ENCODE results near the gene HCK. TPM values are rescaled to one million over a fixed set of nuclear protein-coding genes. Genes with fewer than 3 reads are reported as not detected.

HCK gene
- polyA plus RNA-seq, 2 of the 4 experiments (the other 2 are of a cell fraction), result 0.06 TPM; not detected in 1

DNA sequence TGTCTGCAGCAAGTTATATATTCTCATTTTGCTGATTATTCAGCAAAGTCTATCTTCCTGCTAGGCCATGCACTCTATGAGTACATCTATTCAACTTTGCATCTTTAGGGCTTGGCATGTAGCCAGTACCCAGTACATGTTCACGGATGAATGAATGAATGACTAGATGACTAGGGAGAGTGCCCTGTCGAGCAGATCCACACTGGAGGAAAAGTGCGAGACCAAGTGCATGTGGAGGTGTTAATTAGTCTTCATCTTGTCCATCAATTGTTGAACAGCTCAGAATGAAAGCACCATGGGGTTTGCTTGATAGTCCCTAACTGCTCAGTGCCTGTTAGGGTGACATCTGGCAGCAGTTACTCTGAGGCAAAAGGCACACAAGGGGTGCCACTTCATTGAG, 87.9 kb downstream of the HCK start (continued):
- no peak for TF ChIP-seq JUNB (IDR thresholded peaks at IDR 0.05)
- TF ChIP-seq HEYL (CRISPR knock-in tag; IDR thresholded peaks at IDR 0.05), result no peak
- TF ChIP-seq, protein P1, sequence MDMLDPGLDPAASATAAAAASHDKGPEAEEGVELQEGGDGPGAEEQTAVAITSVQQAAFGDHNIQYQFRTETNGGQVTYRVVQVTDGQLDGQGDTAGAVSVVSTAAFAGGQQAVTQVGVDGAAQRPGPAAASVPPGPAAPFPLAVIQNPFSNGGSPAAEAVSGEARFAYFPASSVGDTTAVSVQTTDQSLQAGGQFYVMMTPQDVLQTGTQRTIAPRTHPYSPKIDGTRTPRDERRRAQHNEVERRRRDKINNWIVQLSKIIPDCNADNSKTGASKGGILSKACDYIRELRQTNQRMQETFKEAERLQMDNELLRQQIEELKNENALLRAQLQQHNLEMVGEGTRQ (IDR thresholded peaks at IDR 0.05), result no peak
- no peak for TF ChIP-seq CEBPB (IDR thresholded peaks at IDR 0.05)
- no peak for TF ChIP-seq KDM1A (IDR thresholded peaks at IDR 0.05; ENCODE audit: low read depth)

DNA sequence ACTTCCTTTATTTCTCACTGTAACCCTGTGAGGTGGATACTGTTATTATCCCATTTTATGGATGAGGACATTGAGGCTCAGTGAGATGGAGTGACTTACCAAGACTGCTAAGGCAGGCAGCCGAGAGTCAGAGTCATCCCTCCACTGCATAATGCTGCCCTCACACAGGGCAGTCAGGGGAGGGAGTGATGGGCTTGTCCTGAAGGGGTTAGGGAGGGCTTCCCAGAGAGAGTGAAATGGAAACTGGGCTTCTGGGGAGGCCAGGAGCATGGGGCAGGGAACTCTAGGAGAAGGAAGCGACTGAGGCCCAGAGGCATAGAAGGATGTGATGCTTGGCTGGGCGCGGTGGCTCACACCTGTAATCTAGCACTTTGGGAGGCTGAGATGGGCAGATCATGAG, 88.6 kb downstream of the HCK start:
- TF ChIP-seq NR3C1 (IDR thresholded peaks at IDR 0.05) (no peak), CBX8 (IDR thresholded peaks at IDR 0.05) (no peak), NPAS2 (CRISPR knock-in tag; IDR thresholded peaks at IDR 0.05; ENCODE audit: borderline replicate concordance) (no peak), MAZ (IDR thresholded peaks at IDR 0.05; ENCODE audit: borderline replicate concordance, low read depth, low read length) (no peak), EP300 (IDR thresholded peaks at IDR 0.05) (no peak), POLR2A (IDR thresholded peaks at IDR 0.05; ENCODE audit: low read length) (no peak), ZSCAN20 (CRISPR knock-in tag; IDR thresholded peaks at IDR 0.05) (no peak), RARB (CRISPR knock-in tag; IDR thresholded peaks at IDR 0.05) (no peak), CEBPB (IDR thresholded peaks at IDR 0.05) (no peak), CBX2 (IDR thresholded peaks at IDR 0.05; ENCODE audit: borderline replicate concordance, low read depth) (no peak), RAD21 (conservative IDR thresholded peaks at IDR 0.05 in 1 of 2, IDR thresholded peaks at IDR 0.05 in 1 of 2) (no peak), HOXA7 (CRISPR knock-in tag; IDR thresholded peaks at IDR 0.05) (no peak), HOXB13 (CRISPR knock-in tag; IDR thresholded peaks at IDR 0.05; ENCODE audit: low read depth) (no peak), TP53 (CRISPR knock-in tag; IDR thresholded peaks at IDR 0.05) (no peak)
- TF ChIP-seq, protein P2, sequence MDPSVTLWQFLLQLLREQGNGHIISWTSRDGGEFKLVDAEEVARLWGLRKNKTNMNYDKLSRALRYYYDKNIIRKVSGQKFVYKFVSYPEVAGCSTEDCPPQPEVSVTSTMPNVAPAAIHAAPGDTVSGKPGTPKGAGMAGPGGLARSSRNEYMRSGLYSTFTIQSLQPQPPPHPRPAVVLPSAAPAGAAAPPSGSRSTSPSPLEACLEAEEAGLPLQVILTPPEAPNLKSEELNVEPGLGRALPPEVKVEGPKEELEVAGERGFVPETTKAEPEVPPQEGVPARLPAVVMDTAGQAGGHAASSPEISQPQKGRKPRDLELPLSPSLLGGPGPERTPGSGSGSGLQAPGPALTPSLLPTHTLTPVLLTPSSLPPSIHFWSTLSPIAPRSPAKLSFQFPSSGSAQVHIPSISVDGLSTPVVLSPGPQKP (IDR thresholded peaks at IDR 0.05; ENCODE audit: low read depth, low read length), result no peak
- TF ChIP-seq, protein P3, sequence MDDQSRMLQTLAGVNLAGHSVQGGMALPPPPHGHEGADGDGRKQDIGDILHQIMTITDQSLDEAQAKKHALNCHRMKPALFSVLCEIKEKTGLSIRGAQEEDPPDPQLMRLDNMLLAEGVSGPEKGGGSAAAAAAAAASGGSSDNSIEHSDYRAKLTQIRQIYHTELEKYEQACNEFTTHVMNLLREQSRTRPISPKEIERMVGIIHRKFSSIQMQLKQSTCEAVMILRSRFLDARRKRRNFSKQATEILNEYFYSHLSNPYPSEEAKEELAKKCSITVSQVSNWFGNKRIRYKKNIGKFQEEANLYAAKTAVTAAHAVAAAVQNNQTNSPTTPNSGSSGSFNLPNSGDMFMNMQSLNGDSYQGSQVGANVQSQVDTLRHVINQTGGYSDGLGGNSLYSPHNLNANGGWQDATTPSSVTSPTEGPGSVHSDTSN (IDR thresholded peaks at IDR 0.05), result no peak
- TF ChIP-seq, protein P4, sequence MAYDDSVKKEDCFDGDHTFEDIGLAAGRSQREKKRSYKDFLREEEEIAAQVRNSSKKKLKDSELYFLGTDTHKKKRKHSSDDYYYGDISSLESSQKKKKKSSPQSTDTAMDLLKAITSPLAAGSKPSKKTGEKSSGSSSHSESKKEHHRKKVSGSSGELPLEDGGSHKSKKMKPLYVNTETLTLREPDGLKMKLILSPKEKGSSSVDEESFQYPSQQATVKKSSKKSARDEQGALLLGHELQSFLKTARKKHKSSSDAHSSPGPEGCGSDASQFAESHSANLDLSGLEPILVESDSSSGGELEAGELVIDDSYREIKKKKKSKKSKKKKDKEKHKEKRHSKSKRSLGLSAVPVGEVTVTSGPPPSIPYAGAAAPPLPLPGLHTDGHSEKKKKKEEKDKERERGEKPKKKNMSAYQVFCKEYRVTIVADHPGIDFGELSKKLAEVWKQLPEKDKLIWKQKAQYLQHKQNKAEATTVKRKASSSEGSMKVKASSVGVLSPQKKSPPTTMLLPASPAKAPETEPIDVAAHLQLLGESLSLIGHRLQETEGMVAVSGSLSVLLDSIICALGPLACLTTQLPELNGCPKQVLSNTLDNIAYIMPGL (CRISPR knock-in tag; IDR thresholded peaks at IDR 0.05; ENCODE audit: borderline replicate concordance), result no peak
- no peak for FAIRE-seq
- H3K9me3 ChIP-seq, result no peaks in the 10 kb centered on the region
- DNase-seq (ENCODE audit: low read depth in 1 of 2, low spot score in 1 of 2), result no peak
- 76% methylated on average over 4 of the region's 4 CpGs for WGBS (ENCODE audit: missing lambda C conversion rate)
- CTCF ChIA-PET, result no interaction called here
- H3K4me2 ChIP-seq, result no peak overlapping the region
- ATAC-seq, result no peak
- H3K4me1 ChIP-seq, result no peaks in the 10 kb centered on the region
- no peak overlapping the region for H3K27ac ChIP-seq
- POLR2A ChIA-PET, result no interaction called here
- H3K4me3 ChIP-seq, result no peak overlapping the region

DNA sequence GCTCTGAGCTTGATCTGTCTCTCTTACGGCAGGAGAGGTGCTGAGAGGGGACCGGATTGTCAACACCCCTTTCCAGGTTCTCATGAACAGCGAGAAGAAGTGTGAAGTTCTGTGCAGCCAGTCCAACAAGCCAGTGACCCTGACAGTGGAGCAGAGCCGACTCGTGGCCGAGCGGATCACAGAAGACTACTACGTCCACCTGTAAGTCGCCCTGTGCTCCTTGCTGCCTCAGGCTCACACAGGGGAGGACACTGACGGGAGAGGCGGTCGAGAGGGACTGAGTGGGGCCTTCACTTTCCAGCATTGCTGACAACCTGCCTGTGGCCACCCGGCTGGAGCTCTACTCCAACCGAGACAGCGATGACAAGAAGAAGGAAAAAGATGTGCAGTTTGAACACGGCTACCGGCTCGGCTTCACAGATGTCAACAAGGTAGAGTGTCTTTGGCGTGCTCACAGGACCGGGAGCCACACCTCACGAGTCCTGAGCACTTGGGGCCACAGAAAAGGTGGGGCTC, 89.5 kb downstream of the HCK start:
- H3K4me1 ChIP-seq, result no peaks in the 10 kb centered on the region
- FAIRE-seq (no peak), DNase-seq (ENCODE audit: low read depth in 1 of 2, low spot score in 1 of 2) (no peak), ATAC-seq (no peak)
- H3K4me3 ChIP-seq, result no peak overlapping the region
- POLR2A ChIA-PET, result no interaction called here
- H3K27ac ChIP-seq, result no peak overlapping the region
- H3K9me3 ChIP-seq, result no peaks in the 10 kb centered on the region
- H3K4me2 ChIP-seq, result no peak overlapping the region
- 94% methylated on average over 20 of the region's 21 CpGs for WGBS (ENCODE audit: missing lambda C conversion rate)
- CTCF ChIA-PET, result no interaction called here
- TF ChIP-seq FOSL2 (IDR thresholded peaks at IDR 0.05), result no peak
- TF ChIP-seq FOSL2 (CRISPR knock-in tag; IDR thresholded peaks at IDR 0.05), result no peak
- TF ChIP-seq KDM1A (IDR thresholded peaks at IDR 0.05; ENCODE audit: low read depth), result no peak
- TF ChIP-seq ZNF302 (CRISPR knock-in tag; IDR thresholded peaks at IDR 0.05), result no peak
- TF ChIP-seq RARB (CRISPR knock-in tag; IDR thresholded peaks at IDR 0.05), result no peak
- TF ChIP-seq, protein P5, sequence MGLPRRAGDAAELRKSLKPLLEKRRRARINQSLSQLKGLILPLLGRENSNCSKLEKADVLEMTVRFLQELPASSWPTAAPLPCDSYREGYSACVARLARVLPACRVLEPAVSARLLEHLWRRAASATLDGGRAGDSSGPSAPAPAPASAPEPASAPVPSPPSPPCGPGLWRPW (IDR thresholded peaks at IDR 0.05), result no peak
- TF ChIP-seq, protein P6, sequence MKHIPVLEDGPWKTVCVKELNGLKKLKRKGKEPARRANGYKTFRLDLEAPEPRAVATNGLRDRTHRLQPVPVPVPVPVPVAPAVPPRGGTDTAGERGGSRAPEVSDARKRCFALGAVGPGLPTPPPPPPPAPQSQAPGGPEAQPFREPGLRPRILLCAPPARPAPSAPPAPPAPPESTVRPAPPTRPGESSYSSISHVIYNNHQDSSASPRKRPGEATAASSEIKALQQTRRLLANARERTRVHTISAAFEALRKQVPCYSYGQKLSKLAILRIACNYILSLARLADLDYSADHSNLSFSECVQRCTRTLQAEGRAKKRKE (CRISPR knock-in tag; IDR thresholded peaks at IDR 0.05; ENCODE audit: low read depth), result no peak
- TF ChIP-seq, protein P7, sequence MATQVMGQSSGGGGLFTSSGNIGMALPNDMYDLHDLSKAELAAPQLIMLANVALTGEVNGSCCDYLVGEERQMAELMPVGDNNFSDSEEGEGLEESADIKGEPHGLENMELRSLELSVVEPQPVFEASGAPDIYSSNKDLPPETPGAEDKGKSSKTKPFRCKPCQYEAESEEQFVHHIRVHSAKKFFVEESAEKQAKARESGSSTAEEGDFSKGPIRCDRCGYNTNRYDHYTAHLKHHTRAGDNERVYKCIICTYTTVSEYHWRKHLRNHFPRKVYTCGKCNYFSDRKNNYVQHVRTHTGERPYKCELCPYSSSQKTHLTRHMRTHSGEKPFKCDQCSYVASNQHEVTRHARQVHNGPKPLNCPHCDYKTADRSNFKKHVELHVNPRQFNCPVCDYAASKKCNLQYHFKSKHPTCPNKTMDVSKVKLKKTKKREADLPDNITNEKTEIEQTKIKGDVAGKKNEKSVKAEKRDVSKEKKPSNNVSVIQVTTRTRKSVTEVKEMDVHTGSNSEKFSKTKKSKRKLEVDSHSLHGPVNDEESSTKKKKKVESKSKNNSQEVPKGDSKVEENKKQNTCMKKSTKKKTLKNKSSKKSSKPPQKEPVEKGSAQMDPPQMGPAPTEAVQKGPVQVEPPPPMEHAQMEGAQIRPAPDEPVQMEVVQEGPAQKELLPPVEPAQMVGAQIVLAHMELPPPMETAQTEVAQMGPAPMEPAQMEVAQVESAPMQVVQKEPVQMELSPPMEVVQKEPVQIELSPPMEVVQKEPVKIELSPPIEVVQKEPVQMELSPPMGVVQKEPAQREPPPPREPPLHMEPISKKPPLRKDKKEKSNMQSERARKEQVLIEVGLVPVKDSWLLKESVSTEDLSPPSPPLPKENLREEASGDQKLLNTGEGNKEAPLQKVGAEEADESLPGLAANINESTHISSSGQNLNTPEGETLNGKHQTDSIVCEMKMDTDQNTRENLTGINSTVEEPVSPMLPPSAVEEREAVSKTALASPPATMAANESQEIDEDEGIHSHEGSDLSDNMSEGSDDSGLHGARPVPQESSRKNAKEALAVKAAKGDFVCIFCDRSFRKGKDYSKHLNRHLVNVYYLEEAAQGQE (IDR thresholded peaks at IDR 0.05), result no peak
